GM12874 (cell line): ENCODE measurements around the gene HOXC11.

Experiments
- TF ChIP-seq, protein P1 (sequence below): IDR thresholded peaks from 2 replicates; pipeline ENCODE4 v1.5.1; 2011; ENCODE audit warnings: low read depth, mild to moderate bottlenecking, control low read depth, low read length, moderate library complexity; ENCODE audit not compliant: insufficient read depth

The HOXC11 gene

DNA sequence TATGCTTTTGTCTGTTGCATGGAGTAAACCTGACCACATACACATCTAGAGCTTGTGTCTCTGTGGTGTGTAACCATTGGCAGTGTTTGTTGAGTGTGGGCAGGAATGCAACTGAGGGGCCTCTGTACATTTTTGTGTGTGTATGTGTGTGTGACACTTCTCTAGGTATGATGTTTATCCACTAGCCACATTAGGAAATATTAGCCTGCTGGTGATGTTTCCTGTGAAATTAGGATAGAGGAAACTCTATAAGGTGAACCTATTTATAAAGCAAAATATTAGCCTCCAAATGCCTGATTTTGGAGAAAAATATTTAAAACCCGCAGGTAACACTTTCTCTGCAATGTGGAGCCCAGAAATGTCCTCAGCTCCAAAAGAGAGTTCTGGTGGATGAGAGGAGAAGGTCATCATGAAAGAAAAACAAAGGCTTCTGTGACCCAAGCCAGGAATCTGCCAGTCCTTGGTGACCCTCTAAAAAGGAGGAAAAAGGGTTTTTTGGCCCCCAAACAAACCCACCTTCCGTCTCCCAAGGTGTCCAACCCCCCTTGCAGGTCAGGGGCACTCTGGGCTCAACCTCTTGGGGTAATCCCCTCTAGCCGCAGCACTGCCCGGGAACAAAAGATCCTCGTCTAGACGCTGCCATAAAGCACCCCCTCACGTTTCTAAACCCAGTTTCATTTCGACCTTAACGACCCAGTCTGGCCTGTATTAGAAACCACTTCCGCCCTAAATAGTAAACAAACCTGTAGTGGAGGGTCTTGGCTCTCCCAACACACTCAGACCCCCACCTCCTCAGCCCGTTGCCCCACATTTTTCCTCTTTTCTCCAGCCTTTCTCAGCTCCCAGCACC lies 4.9 kb downstream of the HOXC11 start:
- TF ChIP-seq, protein P1, sequence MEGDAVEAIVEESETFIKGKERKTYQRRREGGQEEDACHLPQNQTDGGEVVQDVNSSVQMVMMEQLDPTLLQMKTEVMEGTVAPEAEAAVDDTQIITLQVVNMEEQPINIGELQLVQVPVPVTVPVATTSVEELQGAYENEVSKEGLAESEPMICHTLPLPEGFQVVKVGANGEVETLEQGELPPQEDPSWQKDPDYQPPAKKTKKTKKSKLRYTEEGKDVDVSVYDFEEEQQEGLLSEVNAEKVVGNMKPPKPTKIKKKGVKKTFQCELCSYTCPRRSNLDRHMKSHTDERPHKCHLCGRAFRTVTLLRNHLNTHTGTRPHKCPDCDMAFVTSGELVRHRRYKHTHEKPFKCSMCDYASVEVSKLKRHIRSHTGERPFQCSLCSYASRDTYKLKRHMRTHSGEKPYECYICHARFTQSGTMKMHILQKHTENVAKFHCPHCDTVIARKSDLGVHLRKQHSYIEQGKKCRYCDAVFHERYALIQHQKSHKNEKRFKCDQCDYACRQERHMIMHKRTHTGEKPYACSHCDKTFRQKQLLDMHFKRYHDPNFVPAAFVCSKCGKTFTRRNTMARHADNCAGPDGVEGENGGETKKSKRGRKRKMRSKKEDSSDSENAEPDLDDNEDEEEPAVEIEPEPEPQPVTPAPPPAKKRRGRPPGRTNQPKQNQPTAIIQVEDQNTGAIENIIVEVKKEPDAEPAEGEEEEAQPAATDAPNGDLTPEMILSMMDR = no peak

DNA sequence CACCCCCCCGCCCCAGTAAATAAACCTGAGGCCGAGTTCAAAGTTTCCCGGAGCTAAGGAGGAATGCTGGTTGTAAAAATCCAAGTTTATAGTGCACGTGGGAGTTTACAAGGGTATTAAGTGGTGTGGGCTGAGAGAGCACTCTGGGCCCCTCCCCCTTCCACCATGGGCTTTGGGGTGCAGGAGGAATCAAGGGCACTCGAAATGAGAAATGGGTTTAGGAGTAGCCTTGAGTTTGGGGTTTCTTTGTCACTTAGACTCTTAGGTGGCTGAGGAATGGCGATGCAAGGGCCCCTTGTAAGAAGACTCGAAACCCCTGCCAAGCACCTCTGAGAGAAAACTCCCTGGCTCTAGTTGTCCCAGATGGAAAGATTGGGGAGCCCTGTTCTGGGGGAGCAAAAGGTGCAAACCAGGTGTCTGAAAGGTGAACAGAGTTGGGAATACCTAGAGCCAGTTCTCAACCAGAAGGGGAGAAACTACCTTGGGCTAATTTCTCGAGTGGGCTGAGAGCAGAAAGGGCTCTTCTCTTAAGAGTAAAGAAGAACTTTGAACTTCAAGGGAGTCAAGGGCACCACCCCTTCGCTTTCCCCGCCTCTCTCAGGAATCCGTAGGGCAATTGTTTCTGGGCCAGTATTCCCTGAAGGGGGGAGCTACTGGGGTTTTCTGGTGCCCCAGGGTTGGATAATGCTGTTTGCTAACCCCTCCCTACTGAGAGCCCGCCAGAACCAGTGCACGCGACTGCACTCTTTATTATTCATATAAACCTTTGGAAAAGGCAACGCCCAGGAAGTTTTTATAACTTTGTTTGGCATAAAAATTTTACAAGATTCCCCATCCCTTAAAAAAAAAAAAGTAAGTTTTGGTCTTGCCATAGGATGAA lies 5.8 kb downstream of the HOXC11 start:
- TF ChIP-seq, protein P1 = no peak

DNA sequence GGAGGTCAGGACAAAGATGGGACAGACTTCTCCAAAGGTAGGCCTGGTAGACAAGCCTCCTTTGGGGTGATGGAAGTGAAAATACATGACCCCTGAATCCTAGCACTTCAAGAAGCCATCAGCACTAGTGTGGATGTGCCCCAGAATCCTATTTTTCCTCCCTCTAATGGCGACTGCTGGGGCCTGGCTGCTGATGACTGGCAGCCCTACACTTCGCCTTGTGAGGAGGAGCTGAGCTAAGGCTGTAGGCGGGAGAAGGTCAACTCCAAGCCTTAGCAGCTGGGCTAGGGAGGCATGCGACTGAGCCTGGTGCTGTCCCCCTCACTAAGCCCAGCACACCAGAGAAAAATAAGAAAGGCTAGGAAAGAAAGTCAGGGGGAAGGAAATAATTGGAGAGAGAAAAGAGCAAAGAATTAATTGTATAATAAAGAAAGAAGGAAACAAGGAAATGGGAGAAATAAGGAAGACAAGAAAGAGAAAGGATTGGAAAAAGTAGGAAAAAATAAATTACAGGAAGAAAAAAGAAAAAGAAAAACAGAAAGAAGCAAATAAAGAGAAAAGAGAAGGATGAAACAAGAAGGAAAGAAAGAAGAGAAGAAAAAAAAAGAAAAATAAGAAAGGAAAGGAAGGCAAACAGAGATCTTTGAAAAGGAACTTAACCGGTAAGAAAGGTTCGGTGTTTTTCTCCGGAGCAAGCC lies 7.3 kb downstream of the HOXC11 start:
- TF ChIP-seq, protein P1 = no peak

DNA sequence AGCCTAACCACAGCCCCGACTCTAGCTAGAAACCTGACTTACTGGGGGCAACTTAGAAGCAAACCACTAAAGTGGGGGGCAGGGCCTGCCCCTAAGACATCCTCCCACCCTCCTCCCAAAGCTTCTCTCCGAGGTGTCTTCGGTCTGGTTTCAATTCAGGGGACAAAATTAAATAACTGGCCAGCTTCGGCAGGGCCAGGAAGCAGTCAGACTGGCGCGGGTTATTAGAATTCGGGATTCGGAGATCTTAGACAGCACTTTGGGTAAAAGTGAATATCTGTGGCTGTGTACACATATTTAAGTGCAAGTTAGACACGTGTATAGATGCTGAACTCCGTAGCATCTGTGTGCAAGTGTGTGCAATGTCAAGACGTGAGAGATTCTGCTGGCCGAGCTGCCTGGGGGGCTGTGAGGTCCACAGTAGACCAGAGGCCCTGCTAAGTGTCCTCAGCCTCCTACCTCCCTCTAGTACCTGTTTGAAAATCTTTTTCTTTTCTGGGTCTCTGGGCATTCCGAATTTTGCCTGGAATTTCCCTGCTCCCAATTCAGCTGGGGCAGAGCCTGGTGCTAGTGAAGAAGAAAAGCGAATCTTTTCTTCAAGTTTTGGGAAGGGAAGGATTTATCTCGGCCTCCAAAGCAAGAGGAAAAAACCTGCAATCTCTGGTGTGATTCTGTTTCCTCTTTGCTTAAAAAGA lies 8.0 kb downstream of the HOXC11 start:
- TF ChIP-seq, protein P1 = no peak

DNA sequence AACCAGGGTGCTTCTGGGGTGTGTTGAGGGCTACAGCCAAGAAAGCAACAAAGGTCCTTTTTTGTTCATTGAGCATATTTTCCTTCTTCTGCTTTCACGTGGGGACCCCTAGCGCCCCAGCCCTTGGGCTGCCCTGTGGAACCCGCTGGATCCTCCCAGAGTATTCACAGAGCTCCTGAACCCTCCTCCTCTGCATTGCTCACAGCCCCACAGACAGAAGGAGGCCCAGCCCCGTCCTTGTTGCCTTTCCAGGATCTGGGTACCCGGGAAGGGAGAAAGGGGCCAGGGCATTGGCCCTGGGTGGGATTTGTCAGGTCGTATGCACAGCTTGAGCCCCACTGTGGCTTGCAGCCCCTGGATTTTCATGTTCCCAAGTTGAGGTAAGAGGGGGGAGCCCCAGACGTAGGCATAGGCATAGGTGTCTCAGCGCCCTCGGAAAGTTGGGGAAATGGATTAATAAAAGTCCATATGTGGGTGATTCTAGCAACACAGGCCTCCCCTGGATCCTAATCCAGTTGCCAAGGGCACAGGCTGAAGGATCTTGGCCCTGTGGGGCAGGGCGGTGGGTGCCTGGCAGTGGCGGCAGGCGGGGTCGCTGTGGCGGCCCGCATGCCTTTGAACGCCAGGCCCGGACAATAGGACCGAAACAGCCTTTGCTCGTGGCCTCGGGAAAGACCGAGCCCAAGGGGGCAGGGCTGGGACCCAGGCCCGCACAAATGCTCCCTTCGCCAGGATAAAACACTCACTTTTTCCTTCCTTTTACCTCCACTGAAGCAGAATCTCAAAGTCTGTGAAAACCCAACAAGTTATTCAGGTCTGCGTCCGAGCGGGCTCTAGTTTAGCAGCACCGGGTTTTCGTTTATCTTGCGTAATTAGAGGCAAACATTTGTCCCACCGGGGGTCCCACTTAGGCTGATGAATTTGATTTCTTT lies 9.0 kb downstream of the HOXC11 start:
- TF ChIP-seq, protein P1 = no peak
